K562 (cell line): Measurements from ENCODE around the gene F2. TPM values are rescaled to one million over a fixed set of nuclear protein-coding genes. Genes with fewer than 3 reads are reported as not detected.

Source experiments
- ATAC-seq: fragments of 200-7000 bp; cut with Tn5 transposase; 3 replicates; pipeline ENCODE4 v1.9.1; 2020; ENCODE audit warnings: moderate library complexity
- Bru-seq: library from RNA; stranded (reverse); fragments of 400-500 nt; gene quantifications from one replicate; lab custom pipeline; 2021; lab: Mats Ljungman, UMichigan
- BruChase-seq, 2 experiments: library from RNA; stranded (reverse); fragments of 400-500 nt; gene quantifications; one replicate each; lab custom pipeline; 2021; lab: Mats Ljungman, UMichigan
- BruUV-seq: library from RNA; stranded (reverse); fragments of 400-500 nt; replicated peaks from 2 replicates; lab custom pipeline; 2021; lab: Mats Ljungman, UMichigan
- CTCF ChIA-PET: fragments of 300-600 bp; formaldehyde crosslinking; extraction: SDS; loops from one replicate; lab custom pipeline; 2021; ENCODE audit warnings: low intra/inter-chr PET ratio; lab: Yijun Ruan, JAX
- POLR2A ChIA-PET: fragments of 300-600, 350-650 bp; sonication (Branson Sonifier 250); formaldehyde crosslinking; extraction: SDS; loops from one replicate; lab custom pipeline; 2021; ENCODE audit warnings: antibody characterized with exemption, inconsistent platforms; lab: Yijun Ruan, JAX
- DNase-seq, 4 experiments: peaks; one replicate each; pipeline versions ENCODE4 v3.0.0 to v3.0.0-alpha.2; 2011 to 2018; ENCODE audit warnings: low spot score in 3 of 4, mixed read lengths in 3 of 4; ENCODE audit errors: extremely low read depth in 1 of 4
- FAIRE-seq: peaks from 2 replicates; lab custom pipeline; 2011; peaks lifted over from hg19 to GRCh38; lab: Jason Lieb, UNC
- H2AFZ ChIP-seq: 2 replicates; pipeline ENCODE4 v1.6.0; 2011; ENCODE audit warnings: low read depth, low read length, control low read depth, inconsistent platforms
- H3K27ac ChIP-seq: fragments of 200-600 bp; 3 replicates; pipeline ENCODE4 v1.8.0; 2011; ENCODE audit warnings: low read depth, mild to moderate bottlenecking, control low read depth, inconsistent platforms, low read length, moderate library complexity, mixed read lengths; ENCODE audit errors: extremely low read depth
- H3K27me3 ChIP-seq, 2 experiments: fragments of 300-600 bp in 1 of 2; 2 replicates in 1 of 2; 3 replicates in 1 of 2; pipeline versions ENCODE4 v1.6.0 to v1.8.0; 2011; ENCODE audit warnings: inconsistent platforms in 2 of 2, low read length in 2 of 2, mild to moderate bottlenecking in 1 of 2, mixed read lengths in 1 of 2, moderate library complexity in 1 of 2; ENCODE audit not compliant: control insufficient read depth in 2 of 2, insufficient read depth in 2 of 2
- H3K36me3 ChIP-seq: fragments of 300-600 bp; 3 replicates; pipeline ENCODE4 v1.8.0; 2011; ENCODE audit warnings: mild to moderate bottlenecking, low read length, inconsistent platforms; ENCODE audit not compliant: control insufficient read depth, insufficient read depth
- H3K4me1 ChIP-seq, 2 experiments: fragments of 200-600 bp in 1 of 2; replicated peaks in 1 of 2; 2 replicates in 1 of 2; 3 replicates in 1 of 2; pipeline versions ENCODE4 v1.5.1 to v1.8.0; 2011; ENCODE audit warnings: inconsistent platforms in 2 of 2, low read length in 2 of 2, mild to moderate bottlenecking in 1 of 2, mixed read lengths in 1 of 2, moderate library complexity in 1 of 2; ENCODE audit not compliant: control insufficient read depth in 2 of 2, insufficient read depth in 2 of 2
- H3K4me2 ChIP-seq: 2 replicates; pipeline ENCODE4 v1.6.1; 2011; ENCODE audit warnings: low read length, control low read depth, inconsistent platforms, mixed read lengths; ENCODE audit not compliant: insufficient read depth
- H3K4me3 ChIP-seq: fragments of 200-600 bp; sonication (generic), shearing (Covaris generic); 2 replicates; pipeline ENCODE4 v1.5.1; 2016; ENCODE audit warnings: control low read depth, inconsistent platforms
- H3K79me2 ChIP-seq: fragments of 200-600 bp; 3 replicates; pipeline ENCODE4 v1.8.0; 2011; ENCODE audit warnings: low read length, inconsistent platforms; ENCODE audit not compliant: control insufficient read depth, insufficient read depth
- H3K9ac ChIP-seq, 2 experiments: 2 replicates each; pipeline versions ENCODE4 v1.6.0 to v1.6.1; 2011; ENCODE audit warnings: low read depth in 2 of 2, low read length in 2 of 2, control low read depth in 1 of 2, inconsistent platforms in 1 of 2, mild to moderate bottlenecking in 1 of 2, mixed read lengths in 1 of 2; ENCODE audit not compliant: insufficient read depth in 1 of 2
- H3K9me1 ChIP-seq: one replicate; pipeline ENCODE4 v1.6.0; 2011; ENCODE audit warnings: inconsistent platforms, mild to moderate bottlenecking, low read length, moderate library complexity; ENCODE audit not compliant: control insufficient read depth, insufficient read depth
- H3K9me3 ChIP-seq: replicated peaks from 2 replicates; pipeline ENCODE4 v1.5.1; 2011; ENCODE audit warnings: low read depth, low read length, inconsistent platforms; ENCODE audit not compliant: control insufficient read depth, insufficient read depth
- H4K20me1 ChIP-seq: replicated peaks from 2 replicates; pipeline ENCODE4 v1.6.1; 2011; ENCODE audit warnings: low read length, inconsistent platforms, mixed read lengths; ENCODE audit not compliant: control insufficient read depth, insufficient read depth
- BCL6 ChIP-seq: fragments of 250-450 bp; sonication (Bioruptor Pico); IDR thresholded peaks from 2 replicates; pipeline ENCODE4 v1.4.0; 2020
- ZFPM2 ChIP-seq: fragments of 250-450 bp; sonication (Bioruptor Pico); IDR thresholded peaks from 2 replicates; pipeline ENCODE4 v1.5.1; 2022; ENCODE audit warnings: mild to moderate bottlenecking
- ZKSCAN1 ChIP-seq: fragments of 150-350 bp; IDR thresholded peaks from 2 replicates; pipeline ENCODE4 v1.6.1; 2016; ENCODE audit warnings: low read depth, low read length
- ZNF324 ChIP-seq: fragments of 250-450 bp; sonication (Bioruptor Pico); IDR thresholded peaks from 2 replicates; pipeline ENCODE4 v1.4.0; 2020; ENCODE audit warnings: mild to moderate bottlenecking
- WGBS: fragments of 100-300 bp; shearing (Covaris generic); methylation state at CpG from one replicate; pipeline ENCODE4 v1.1.6; 2016; ENCODE audit warnings: low coverage, mixed read lengths; ENCODE audit not compliant: insufficient coverage; ENCODE audit errors: missing lambda C conversion rate; 5-methylcytosine and 5-hydroxymethylcytosine counted together
- in situ Hi-C: fragments of 300-500 bp; cut with MboI; formaldehyde crosslinking; loops from 4 replicates; pipeline ENCODE4 v1.15.0; 2018; ENCODE audit warnings: inconsistent platforms, mixed read lengths
- intact Hi-C: fragments of 100-400 bp; cut with micrococcal nuclease; formaldehyde crosslinking; loops from 2 replicates; pipeline ENCODE4 v1.14.2; 2022
- long read RNA-seq, 3 experiments: library from polyadenylated mRNA in 2 of 3; library from RNA in 1 of 3; unstranded in 2 of 3; stranded (forward) in 1 of 3; transcript quantifications; one replicate each; pipeline ENCODE4 v2.0.0, GENCODE V29; 2019 to 2022
- polyA minus RNA-seq, 3 experiments: library from RNA; depleted of rRNA, polyadenylated mRNA; stranded (reverse); fragments of >200 nt; gene quantifications; 2 replicates each; pipeline ENCODE4 v1.2.3, GENCODE V29; 2011
- polyA plus RNA-seq, 8 experiments: library from polyadenylated mRNA; depleted of rRNA in 4 of 8; stranded (reverse) in 5 of 8; unstranded in 3 of 8; fragments of >200 nt; fragmentation: Nextera tagmentation in 2 of 8; fragmentation: Illumina TruSeq in 1 of 8; extraction: Ambion mirVana in 2 of 8; extraction: Trizol in 1 of 8; gene quantifications; 2 replicates each; pipeline versions ENCODE4 v1.2.1 to v1.2.3, GENCODE V29; 2011 to 2014; ENCODE audit warnings: inconsistent platforms in 1 of 8, missing spikeins in 1 of 8
- total RNA-seq, 7 experiments: library from RNA; depleted of rRNA in 6 of 7; stranded (reverse); fragments of >200 nt in 6 of 7; fragmentation: Illumina TruSeq in 2 of 7; extraction: Trizol in 2 of 7; gene quantifications; 2 replicates each; pipeline versions ENCODE4 v1.2.1 to v1.2.3, GENCODE V29; 2011 to 2021; ENCODE audit warnings: low replicate concordance in 1 of 7

The F2 gene
- total RNA-seq (2011; cell fraction: chromatin; rRNA removed; ENCODE audit: low replicate concordance), result not detected in 2 replicates
- total RNA-seq (2011; cell fraction: nucleolus; rRNA removed), result not detected in 2 replicates
- total RNA-seq (2011; cell fraction: nucleoplasm; rRNA removed), result not detected in 2 replicates
- total RNA-seq (2014; rRNA removed), result not detected in 2 replicates
- total RNA-seq (2014; rRNA removed; fragmentation: Illumina TruSeq; extraction: Trizol), result not detected in 2 replicates
- not detected in 2 replicates for total RNA-seq (2015; rRNA removed; fragmentation: Illumina TruSeq; extraction: Trizol)
- total RNA-seq (2021), result 0.16 and 0.22 TPM in 2 replicates
- not detected in 2 replicates for polyA plus RNA-seq (2011; rRNA removed)
- not detected in 2 replicates for polyA plus RNA-seq (2011; cell fraction: cytosol; rRNA removed)
- polyA plus RNA-seq (2011; cell fraction: nucleus; rRNA removed), result not detected in 2 replicates
- polyA plus RNA-seq (2012), result not detected in 2 replicates
- polyA plus RNA-seq (2014; fragmentation: Illumina TruSeq; extraction: Trizol), result not detected in 2 replicates
- not detected for polyA plus RNA-seq (2014; fragmentation: Nextera tagmentation; extraction: Ambion mirVana)
- not detected in 2 replicates for polyA plus RNA-seq (2014; rRNA removed)
- not detected in 2 replicates for polyA minus RNA-seq (2011; rRNA and poly(A)+ RNA removed)
- 2.4 TPM in 1 of 2 replicates, not detected in the other for polyA minus RNA-seq (2011; cell fraction: cytosol; rRNA and poly(A)+ RNA removed)
- not detected in 2 replicates for polyA minus RNA-seq (2011; cell fraction: nucleus; rRNA and poly(A)+ RNA removed)
- not detected for Bru-seq, nascent RNA
- BruChase-seq, experiment 1, labeled RNA remaining after a 2-hour chase, result percentile 14 among the genes with signal in this experiment
- percentile 5 among the genes with signal in this experiment for BruChase-seq, experiment 2, labeled RNA remaining after a 6-hour chase
- long read RNA-seq, experiment 1, result 0 reads
- long read RNA-seq, experiment 2, result 0 reads
- long read RNA-seq, experiment 3, result 0 reads

GRCh38 chr11:46719048-46719542, at the start of gene F2:
F2 (plus strand) TSS chr11:46719213; CDS start chr11:46719236, 23 bp downstream.
- peak within 1 kb of the TSS; percentile 85 for H2AFZ ChIP-seq
- CTCF ChIA-PET, result no interaction called here
- peak within 1 kb of the TSS in 1 of 2 experiments; percentile 75; a peak in 2 of 4 replicates for H3K9ac ChIP-seq
- 47% methylated on average over 7 of the region's 7 CpGs for WGBS
- POLR2A ChIA-PET, result interaction anchor here (0.6 to 0.7 kb wide), 2 partner anchors 18 to 70 kb away, joined by 3 read pairs; partner anchors contain the start of genes ARHGAP1 and ZNF408
- no peak for DNase-seq
- H3K4me1 ChIP-seq, result peaks cover 4 to 17% of the 10 kb centered on the region in 2 experiments; a peak in 4 of 5 replicates
- H3K4me2 ChIP-seq, result no peak within 1 kb of the TSS
- TF ChIP-seq ZKSCAN1 (no peak), ZNF324 (CRISPR knock-in tag) (no peak), BCL6 (CRISPR knock-in tag) (no peak), ZFPM2 (no peak)
- TF ChIP-seq, all 486 proteins: peak for 0
- Histone ChIP-seq H4K20me1 (no peaks in the 10 kb centered on the region), H3K27me3 (peaks cover 0 to 3% of the 10 kb centered on the region in 2 experiments; a peak in 1 of 5 replicates), H3K27ac (no peak within 1 kb of the TSS), H3K9me3 (peaks cover 4% of the 10 kb centered on the region; the same call in 1 of the 2 replicates), H3K9me1 (no peaks in the 10 kb centered on the region), H3K4me3 (no peak within 1 kb of the TSS), H3K36me3 (no peaks in the 10 kb centered on the region), H3K79me2 (no peaks in the 10 kb centered on the region)
- no TSS peak for BruUV-seq
- intact Hi-C loops, result no loop called here
- in situ Hi-C loops, result no loop called here
- ATAC-seq (peak; percentile 29), FAIRE-seq (no peak)
